Measurements from ENCODE around the gene ACAP1.

Gene ACAP1

GRCh38 chr17:7346761-7347614 lies 10.7 kb downstream of the ACAP1 start:
- no peaks in the 10 kb centered on the region for H3K9me3 Mint-ChIP-seq
- ATAC-seq (replicated peaks; ENCODE audit: extremely low read depth, poor library complexity, severe bottlenecking): no peak
- peak overlapping the region; percentile 29 for H3K27ac Mint-ChIP-seq (ENCODE audit: low read depth)
- H3K4me3 Mint-ChIP-seq: no peak overlapping the region
- no peaks in the 10 kb centered on the region for H3K27me3 Mint-ChIP-seq
- DNase-seq (ENCODE audit: low spot score in 2 of 2): no peak
- peaks cover 45% of the 10 kb centered on the region for H3K36me3 Mint-ChIP-seq (ENCODE audit: insufficient read depth)
- peaks cover 44% of the 10 kb centered on the region for H3K4me1 Mint-ChIP-seq

- DNase-seq (ENCODE audit: low spot score in 2 of 2): no peak
- Mint-ChIP-seq H3K27me3 (no peaks in the 10 kb centered on the region), H3K4me3 (no peak overlapping the region), H3K36me3 (ENCODE audit: insufficient read depth) (peaks cover 44% of the 10 kb centered on the region), H3K27ac (ENCODE audit: low read depth) (peak overlapping the region; percentile 82), H3K9me3 (no peaks in the 10 kb centered on the region), H3K4me1 (peaks cover 51% of the 10 kb centered on the region)
- no peak for ATAC-seq (replicated peaks; ENCODE audit: extremely low read depth, poor library complexity, severe bottlenecking)
Observed at GRCh38 chr17:7347630-7348477, 11.5 kb downstream of the ACAP1 start.

GRCh38 chr17:7348478-7349242 lies 12.3 kb downstream of the ACAP1 start:
- ATAC-seq (replicated peaks; ENCODE audit: extremely low read depth, poor library complexity, severe bottlenecking): no peak
- Mint-ChIP-seq H3K36me3 (ENCODE audit: insufficient read depth) (peaks cover 39% of the 10 kb centered on the region), H3K4me3 (no peak overlapping the region)

GRCh38 chr17:7351665-7352502 lies 15.6 kb downstream of the ACAP1 start, which contains the start of gene KCTD11:
KCTD11 (plus strand) TSS chr17:7352162.
- Mint-ChIP-seq H3K4me3 (peak within 1 kb of the TSS; percentile 90), H3K36me3 (ENCODE audit: insufficient read depth) (peaks cover 25% of the 10 kb centered on the region), H3K27me3 (no peaks in the 10 kb centered on the region), H3K4me1 (peaks cover 68% of the 10 kb centered on the region), H3K9me3 (no peaks in the 10 kb centered on the region), H3K27ac (ENCODE audit: low read depth) (peak within 1 kb of the TSS; percentile 96)
- ATAC-seq (replicated peaks; ENCODE audit: extremely low read depth, poor library complexity, severe bottlenecking) (peak; percentile 50), DNase-seq (ENCODE audit: low spot score in 2 of 2) (peak; percentile 44 to 69)

More at GRCh38 chr17:7348478-7349242, 12.3 kb downstream of the ACAP1 start:
- Mint-ChIP-seq H3K4me1 (peaks cover 55% of the 10 kb centered on the region), H3K9me3 (no peaks in the 10 kb centered on the region), H3K27me3 (no peaks in the 10 kb centered on the region), H3K27ac (ENCODE audit: low read depth) (peak overlapping the region; percentile 82)
- DNase-seq (ENCODE audit: low spot score in 2 of 2): no peak

- Mint-ChIP-seq H3K27me3 (no peaks in the 10 kb centered on the region), H3K9me3 (no peaks in the 10 kb centered on the region), H3K27ac (ENCODE audit: low read depth) (peak overlapping the region; percentile 96), H3K4me3 (peak overlapping the region; percentile 90), H3K36me3 (ENCODE audit: insufficient read depth) (peaks cover 20% of the 10 kb centered on the region), H3K4me1 (peaks cover 63% of the 10 kb centered on the region)
- ATAC-seq (replicated peaks; ENCODE audit: extremely low read depth, poor library complexity, severe bottlenecking) (no peak), DNase-seq (ENCODE audit: low spot score in 2 of 2) (no peak)
Observed at GRCh38 chr17:7352503-7352889, 16.2 kb downstream of the ACAP1 start.

GRCh38 chr17:7352910-7353635 lies 16.7 kb downstream of the ACAP1 start:
- no peaks in the 10 kb centered on the region for H3K9me3 Mint-ChIP-seq
- ATAC-seq (replicated peaks; ENCODE audit: extremely low read depth, poor library complexity, severe bottlenecking) (no peak), DNase-seq (ENCODE audit: low spot score in 2 of 2) (no peak)
- peaks cover 61% of the 10 kb centered on the region for H3K4me1 Mint-ChIP-seq
- peaks cover 19% of the 10 kb centered on the region for H3K36me3 Mint-ChIP-seq (ENCODE audit: insufficient read depth)
- no peaks in the 10 kb centered on the region for H3K27me3 Mint-ChIP-seq
- H3K27ac Mint-ChIP-seq (ENCODE audit: low read depth): peak overlapping the region; percentile 96
- peak overlapping the region; percentile 90 for H3K4me3 Mint-ChIP-seq

- no peak overlapping the region for H3K4me3 Mint-ChIP-seq
- peaks cover 48% of the 10 kb centered on the region for H3K4me1 Mint-ChIP-seq
- peaks cover 15% of the 10 kb centered on the region for H3K36me3 Mint-ChIP-seq (ENCODE audit: insufficient read depth)
- H3K27ac Mint-ChIP-seq (ENCODE audit: low read depth): peak overlapping the region; percentile 74
- no peak for ATAC-seq (replicated peaks; ENCODE audit: extremely low read depth, poor library complexity, severe bottlenecking)
- H3K27me3 Mint-ChIP-seq: no peaks in the 10 kb centered on the region
- H3K9me3 Mint-ChIP-seq: no peaks in the 10 kb centered on the region
- no peak for DNase-seq (ENCODE audit: low spot score in 2 of 2)
Observed at GRCh38 chr17:7354262-7354843, 18.0 kb downstream of the ACAP1 start.

GRCh38 chr17:7355053-7355452 lies 18.7 kb downstream of the ACAP1 start, which contains the start of gene TMEM95:
TMEM95 (plus strand) TSS chr17:7355156; CDS start chr17:7355205, 49 bp downstream.
- Mint-ChIP-seq H3K4me1 (peaks cover 42% of the 10 kb centered on the region), H3K36me3 (ENCODE audit: insufficient read depth) (peaks cover 13% of the 10 kb centered on the region), H3K9me3 (no peaks in the 10 kb centered on the region), H3K4me3 (no peak within 1 kb of the TSS), H3K27ac (ENCODE audit: low read depth) (peak within 1 kb of the TSS; percentile 74), H3K27me3 (no peaks in the 10 kb centered on the region)
- no peak for DNase-seq (ENCODE audit: low spot score in 2 of 2)
- no peak for ATAC-seq (replicated peaks; ENCODE audit: extremely low read depth, poor library complexity, severe bottlenecking)

- Mint-ChIP-seq H3K27ac (ENCODE audit: low read depth) (no peak overlapping the region), H3K27me3 (no peaks in the 10 kb centered on the region), H3K36me3 (ENCODE audit: insufficient read depth) (peaks cover 13% of the 10 kb centered on the region), H3K4me3 (no peak overlapping the region), H3K4me1 (peaks cover 37% of the 10 kb centered on the region), H3K9me3 (no peaks in the 10 kb centered on the region)
- ATAC-seq (replicated peaks; ENCODE audit: extremely low read depth, poor library complexity, severe bottlenecking): no peak
- DNase-seq (ENCODE audit: low spot score in 2 of 2): no peak
Observed at GRCh38 chr17:7355573-7355972, 19.2 kb downstream of the ACAP1 start.

- no peaks in the 10 kb centered on the region for H3K27me3 Mint-ChIP-seq
- no peaks in the 10 kb centered on the region for H3K9me3 Mint-ChIP-seq
- no peak overlapping the region for H3K4me3 Mint-ChIP-seq
- DNase-seq (ENCODE audit: low spot score in 2 of 2): peak; percentile 71 to 75
- ATAC-seq (replicated peaks; ENCODE audit: extremely low read depth, poor library complexity, severe bottlenecking): peak; percentile 61
- H3K4me1 Mint-ChIP-seq: peaks cover 34% of the 10 kb centered on the region
- no peak overlapping the region for H3K27ac Mint-ChIP-seq (ENCODE audit: low read depth)
- peaks cover 11% of the 10 kb centered on the region for H3K36me3 Mint-ChIP-seq (ENCODE audit: insufficient read depth)
Observed at GRCh38 chr17:7356072-7356549, 19.8 kb downstream of the ACAP1 start.

GRCh38 chr17:7356756-7357155 lies 20.4 kb downstream of the ACAP1 start:
- Mint-ChIP-seq H3K27me3 (peaks cover 6% of the 10 kb centered on the region), H3K9me3 (no peaks in the 10 kb centered on the region), H3K27ac (ENCODE audit: low read depth) (no peak overlapping the region), H3K36me3 (ENCODE audit: insufficient read depth) (peaks cover 8% of the 10 kb centered on the region), H3K4me1 (peaks cover 31% of the 10 kb centered on the region), H3K4me3 (no peak overlapping the region)
- DNase-seq (ENCODE audit: low spot score in 2 of 2) (no peak), ATAC-seq (replicated peaks; ENCODE audit: extremely low read depth, poor library complexity, severe bottlenecking) (no peak)
